ENCODE data around the gene TCERG1L. TPM values are rescaled to one million over a fixed set of nuclear protein-coding genes. Genes with fewer than 3 reads are reported as not detected.

TCERG1L gene
- total RNA-seq, 2 donors from 2014 or later, result 0.12 TPM; not detected in 1

GRCh38 chr10:131149111-131149510 is 162.4 kb downstream of the TCERG1L start:
- H3K4me1 ChIP-seq, result no peaks in the 10 kb centered on the region
- TF ChIP-seq, protein P1, sequence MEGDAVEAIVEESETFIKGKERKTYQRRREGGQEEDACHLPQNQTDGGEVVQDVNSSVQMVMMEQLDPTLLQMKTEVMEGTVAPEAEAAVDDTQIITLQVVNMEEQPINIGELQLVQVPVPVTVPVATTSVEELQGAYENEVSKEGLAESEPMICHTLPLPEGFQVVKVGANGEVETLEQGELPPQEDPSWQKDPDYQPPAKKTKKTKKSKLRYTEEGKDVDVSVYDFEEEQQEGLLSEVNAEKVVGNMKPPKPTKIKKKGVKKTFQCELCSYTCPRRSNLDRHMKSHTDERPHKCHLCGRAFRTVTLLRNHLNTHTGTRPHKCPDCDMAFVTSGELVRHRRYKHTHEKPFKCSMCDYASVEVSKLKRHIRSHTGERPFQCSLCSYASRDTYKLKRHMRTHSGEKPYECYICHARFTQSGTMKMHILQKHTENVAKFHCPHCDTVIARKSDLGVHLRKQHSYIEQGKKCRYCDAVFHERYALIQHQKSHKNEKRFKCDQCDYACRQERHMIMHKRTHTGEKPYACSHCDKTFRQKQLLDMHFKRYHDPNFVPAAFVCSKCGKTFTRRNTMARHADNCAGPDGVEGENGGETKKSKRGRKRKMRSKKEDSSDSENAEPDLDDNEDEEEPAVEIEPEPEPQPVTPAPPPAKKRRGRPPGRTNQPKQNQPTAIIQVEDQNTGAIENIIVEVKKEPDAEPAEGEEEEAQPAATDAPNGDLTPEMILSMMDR (IDR thresholded peaks at IDR 0.05), result no peak
- H3K27ac ChIP-seq, result no peak overlapping the region
- DNase-seq (ENCODE audit: low spot score), result no peak
- H3K9me3 ChIP-seq, result peaks cover 0 to 3% of the 10 kb centered on the region in 2 donors
- no peaks in the 10 kb centered on the region for H3K36me3 ChIP-seq
- no peak overlapping the region for H3K4me3 ChIP-seq
- no peaks in the 10 kb centered on the region for H3K27me3 ChIP-seq

- Histone ChIP-seq H3K4me3 (no peak overlapping the region), H3K36me3 (no peaks in the 10 kb centered on the region), H3K27me3 (no peaks in the 10 kb centered on the region), H3K4me1 (no peaks in the 10 kb centered on the region), H3K27ac (no peak overlapping the region), H3K9me3 (peaks cover 0 to 3% of the 10 kb centered on the region in 2 donors)
- TF ChIP-seq, protein P1 (IDR thresholded peaks at IDR 0.05), result no peak
- no peak for DNase-seq (ENCODE audit: low spot score)
Observed at GRCh38 chr10:131148270-131148669, 163.3 kb downstream of the TCERG1L start.

- DNase-seq (ENCODE audit: low spot score), result no peak
- Histone ChIP-seq H3K27ac (no peak overlapping the region), H3K9me3 (peaks cover 0 to 1% of the 10 kb centered on the region in 2 donors), H3K27me3 (no peaks in the 10 kb centered on the region), H3K4me1 (no peaks in the 10 kb centered on the region), H3K36me3 (no peaks in the 10 kb centered on the region), H3K4me3 (no peak overlapping the region)
- TF ChIP-seq, protein P1 (IDR thresholded peaks at IDR 0.05), result no peak
Observed at GRCh38 chr10:131147301-131147975, 164.1 kb downstream of the TCERG1L start.

GRCh38 chr10:131146790-131147189 is 164.7 kb downstream of the TCERG1L start:
- H3K27me3 ChIP-seq, result no peaks in the 10 kb centered on the region
- no peak overlapping the region for H3K4me3 ChIP-seq
- no peaks in the 10 kb centered on the region for H3K36me3 ChIP-seq
- no peak overlapping the region for H3K27ac ChIP-seq
- no peak for DNase-seq (ENCODE audit: low spot score)
- H3K9me3 ChIP-seq, result no peaks in the 10 kb centered on the region
- H3K4me1 ChIP-seq, result no peaks in the 10 kb centered on the region
- TF ChIP-seq, protein P1 (IDR thresholded peaks at IDR 0.05), result no peak

DNA sequence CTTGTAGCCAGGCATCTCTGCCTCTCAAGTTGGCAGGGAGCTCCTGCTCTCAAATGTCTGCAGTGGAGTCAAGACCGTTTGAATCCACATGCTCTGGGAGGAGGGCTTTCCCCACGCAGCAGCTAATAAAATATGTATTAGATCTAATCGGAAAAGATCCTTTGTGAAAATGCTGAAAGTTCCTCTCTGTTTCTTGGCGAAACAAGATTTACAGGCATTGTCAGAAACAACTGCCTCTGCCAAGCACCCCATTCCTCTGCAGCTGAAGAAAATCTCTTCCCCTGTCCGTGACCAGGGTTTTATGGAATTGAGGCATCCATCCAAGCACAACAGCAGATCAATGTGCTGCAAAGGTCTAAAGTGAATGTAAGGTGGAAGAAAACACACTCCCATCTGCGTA is 165.8 kb downstream of the TCERG1L start:
- Histone ChIP-seq H3K9me3 (no peaks in the 10 kb centered on the region), H3K4me1 (no peaks in the 10 kb centered on the region), H3K27ac (no peak overlapping the region), H3K27me3 (no peaks in the 10 kb centered on the region), H3K4me3 (no peak overlapping the region), H3K36me3 (no peaks in the 10 kb centered on the region)
- TF ChIP-seq, protein P1 (IDR thresholded peaks at IDR 0.05), result no peak
- DNase-seq (ENCODE audit: low spot score), result no peak

Measured in right atrium auricular region (tissue), 2 donors.